ENCODE results near the gene PSME2. TPM values are rescaled to one million over a fixed set of nuclear protein-coding genes. Genes with fewer than 3 reads are reported as not detected.

PSME2 gene
- total and polyA plus RNA-seq, 2 of the 13 experiments (the other 11 are each of a cell fraction or from before 2014, with no cell fraction given) = 332 to 716 TPM

DNA sequence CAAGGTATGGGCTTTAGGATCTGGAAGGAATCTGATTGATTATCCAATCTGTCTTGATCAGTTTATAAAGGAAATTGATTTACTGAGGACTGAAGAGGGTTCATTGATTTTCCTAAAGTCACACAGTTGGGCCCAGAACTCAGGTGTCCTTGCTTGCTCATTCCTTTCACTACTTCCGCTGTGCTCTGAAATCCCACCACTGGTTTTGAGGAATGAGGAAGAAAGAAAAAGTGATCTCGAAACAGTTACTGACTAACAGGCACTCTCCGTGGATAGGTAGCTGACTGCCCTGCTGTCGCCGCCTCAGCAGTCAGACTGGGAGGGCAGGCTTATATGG is 16.1 kb downstream of the PSME2 start, which contains the start of gene FITM1:
Gene FITM1 (plus strand): TSS at position 280 of the 337 bp plus-strand sequence. CDS start 905 bp downstream, outside the sequence.
- no peaks in the 10 kb centered on the region for H3K9me3 ChIP-seq (ENCODE audit: low read length)
- peak within 1 kb of the TSS in 1 of 3 experiments; percentile 2; a peak in 1 of 6 replicates for H3K4me3 ChIP-seq (replicated peaks in 1 of 3; ENCODE audit: insufficient read depth in 1 of 3, low read depth in 2 of 3, low read length in 3 of 3)
- BruUV-seq (replicated peaks) = no TSS peak
- ATAC-seq = peak; percentile 2
- H3K27ac ChIP-seq (ENCODE audit: extremely low read length, insufficient read depth, low read length) = peak within 1 kb of the TSS; percentile 48
- CTCF ChIA-PET (ENCODE audit: low intra/inter-chr PET ratio, low total read pairs) = no interaction called here
- DNase-seq (ENCODE audit: low spot score) = no peak
- in situ Hi-C loops (cut with HindIII; ENCODE audit: extremely low pct_ligation_motif_present, low pct_unique_long_range_greater_than_20kb) = loop anchor here (25.0 kb wide), 1 partner anchor 818 kb away; the partner anchor contains the start of genes BCL2L2, PABPN1 and PPP1R3E
- H3K9ac ChIP-seq (ENCODE audit: insufficient read depth, low read depth, low read length) = peak within 1 kb of the TSS; percentile 11
- POLR2A ChIA-PET = interaction anchor here (0.7 to 22.7 kb wide), 7 partner anchors 10 to 58 kb away, joined by 3 to 977 read pairs (median 5); partner anchors contain the start of genes DCAF11, EMC9, IPO4 and IRF9
- H2AFZ ChIP-seq (ENCODE audit: low read length) = no peak within 1 kb of the TSS
- H4K20me1 ChIP-seq (ENCODE audit: insufficient read depth, low read length) = no peaks in the 10 kb centered on the region
- H3K79me2 ChIP-seq (ENCODE audit: insufficient read depth, low read length) = no peaks in the 10 kb centered on the region
- WGBS (ENCODE audit: low lambda C conversion rate) = 97% methylated on average over 5 of the region's 5 CpGs
- H3K36me3 ChIP-seq (replicated peaks in 1 of 2; ENCODE audit: control insufficient read depth in 1 of 2, insufficient read depth in 2 of 2, low read length in 2 of 2) = no peaks in the 10 kb centered on the region
- FAIRE-seq = no peak
- no peaks in the 10 kb centered on the region for H3K27me3 ChIP-seq (ENCODE audit: control insufficient read depth in 1 of 2, insufficient read depth in 2 of 2, low read length in 2 of 2)
- intact Hi-C loops (cut with micrococcal nuclease; ENCODE audit: unreplicated experiment) = no loop called here
- H3K4me1 ChIP-seq (ENCODE audit: insufficient read depth, low read length) = peaks cover 49% of the 10 kb centered on the region
- H3K4me2 ChIP-seq (ENCODE audit: low read depth, low read length) = peak within 1 kb of the TSS; percentile 12
- TF ChIP-seq KAT2B (IDR thresholded peaks at IDR 0.05; ENCODE audit: borderline replicate concordance, low read depth, low read length) = peak; percentile 36; the same call in 1 of the 2 replicates
- TF ChIP-seq CREB1 (IDR thresholded peaks at IDR 0.05) = no peak
- no peak for TF ChIP-seq CREB1 (CRISPR knock-in tag; IDR thresholded peaks at IDR 0.05)
- TF ChIP-seq STAT5B (CRISPR knock-in tag; IDR thresholded peaks at IDR 0.05) = no peak
- TF ChIP-seq ZNF230 (CRISPR knock-in tag; IDR thresholded peaks at IDR 0.05) = no peak
- no peak for TF ChIP-seq CC2D1A (CRISPR knock-in tag; IDR thresholded peaks at IDR 0.05)
- no peak for TF ChIP-seq HNRNPUL1 (IDR thresholded peaks at IDR 0.05; ENCODE audit: low read depth, low read length)
- TF ChIP-seq, protein P1, sequence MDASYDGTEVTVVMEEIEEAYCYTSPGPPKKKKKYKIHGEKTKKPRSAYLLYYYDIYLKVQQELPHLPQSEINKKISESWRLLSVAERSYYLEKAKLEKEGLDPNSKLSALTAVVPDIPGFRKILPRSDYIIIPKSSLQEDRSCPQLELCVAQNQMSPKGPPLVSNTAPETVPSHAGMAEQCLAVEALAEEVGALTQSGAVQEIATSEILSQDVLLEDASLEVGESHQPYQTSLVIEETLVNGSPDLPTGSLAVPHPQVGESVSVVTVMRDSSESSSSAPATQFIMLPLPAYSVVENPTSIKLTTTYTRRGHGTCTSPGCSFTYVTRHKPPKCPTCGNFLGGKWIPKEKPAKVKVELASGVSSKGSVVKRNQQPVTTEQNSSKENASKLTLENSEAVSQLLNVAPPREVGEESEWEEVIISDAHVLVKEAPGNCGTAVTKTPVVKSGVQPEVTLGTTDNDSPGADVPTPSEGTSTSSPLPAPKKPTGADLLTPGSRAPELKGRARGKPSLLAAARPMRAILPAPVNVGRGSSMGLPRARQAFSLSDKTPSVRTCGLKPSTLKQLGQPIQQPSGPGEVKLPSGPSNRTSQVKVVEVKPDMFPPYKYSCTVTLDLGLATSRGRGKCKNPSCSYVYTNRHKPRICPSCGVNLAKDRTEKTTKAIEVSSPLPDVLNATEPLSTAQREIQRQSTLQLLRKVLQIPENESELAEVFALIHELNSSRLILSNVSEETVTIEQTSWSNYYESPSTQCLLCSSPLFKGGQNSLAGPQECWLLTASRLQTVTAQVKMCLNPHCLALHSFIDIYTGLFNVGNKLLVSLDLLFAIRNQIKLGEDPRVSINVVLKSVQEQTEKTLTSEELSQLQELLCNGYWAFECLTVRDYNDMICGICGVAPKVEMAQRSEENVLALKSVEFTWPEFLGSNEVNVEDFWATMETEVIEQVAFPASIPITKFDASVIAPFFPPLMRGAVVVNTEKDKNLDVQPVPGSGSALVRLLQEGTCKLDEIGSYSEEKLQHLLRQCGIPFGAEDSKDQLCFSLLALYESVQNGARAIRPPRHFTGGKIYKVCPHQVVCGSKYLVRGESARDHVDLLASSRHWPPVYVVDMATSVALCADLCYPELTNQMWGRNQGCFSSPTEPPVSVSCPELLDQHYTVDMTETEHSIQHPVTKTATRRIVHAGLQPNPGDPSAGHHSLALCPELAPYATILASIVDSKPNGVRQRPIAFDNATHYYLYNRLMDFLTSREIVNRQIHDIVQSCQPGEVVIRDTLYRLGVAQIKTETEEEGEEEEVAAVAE (CRISPR knock-in tag; IDR thresholded peaks at IDR 0.05; ENCODE audit: borderline replicate concordance) = 0 out of 2 replicates have a peak, but pooled peaks have one; percentile 3
- TF ChIP-seq SALL1 (CRISPR knock-in tag; IDR thresholded peaks at IDR 0.05) = no peak
- no peak for TF ChIP-seq HMG20B (CRISPR knock-in tag; conservative IDR thresholded peaks at IDR 0.05)
- peak; percentile 59; the same call in 1 of the 2 replicates for TF ChIP-seq NFIB (CRISPR knock-in tag; IDR thresholded peaks at IDR 0.05; ENCODE audit: borderline replicate concordance)
- TF ChIP-seq ZNF629 (CRISPR knock-in tag; conservative IDR thresholded peaks at IDR 0.05) = no peak
- 0 out of 2 replicates have a peak, but pooled peaks have one; percentile 91 for TF ChIP-seq MZF1 (CRISPR knock-in tag; IDR thresholded peaks at IDR 0.05; ENCODE audit: borderline replicate concordance)
- 0 out of 2 replicates have a peak, but pooled peaks have one; percentile 4 for TF ChIP-seq ZNF607 (CRISPR knock-in tag; IDR thresholded peaks at IDR 0.05; ENCODE audit: borderline replicate concordance)
- TF ChIP-seq ZNF777 (CRISPR knock-in tag; IDR thresholded peaks at IDR 0.05) = no peak
- TF ChIP-seq, protein P2, sequence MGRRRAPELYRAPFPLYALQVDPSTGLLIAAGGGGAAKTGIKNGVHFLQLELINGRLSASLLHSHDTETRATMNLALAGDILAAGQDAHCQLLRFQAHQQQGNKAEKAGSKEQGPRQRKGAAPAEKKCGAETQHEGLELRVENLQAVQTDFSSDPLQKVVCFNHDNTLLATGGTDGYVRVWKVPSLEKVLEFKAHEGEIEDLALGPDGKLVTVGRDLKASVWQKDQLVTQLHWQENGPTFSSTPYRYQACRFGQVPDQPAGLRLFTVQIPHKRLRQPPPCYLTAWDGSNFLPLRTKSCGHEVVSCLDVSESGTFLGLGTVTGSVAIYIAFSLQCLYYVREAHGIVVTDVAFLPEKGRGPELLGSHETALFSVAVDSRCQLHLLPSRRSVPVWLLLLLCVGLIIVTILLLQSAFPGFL (CRISPR knock-in tag; IDR thresholded peaks at IDR 0.05) = no peak
- TF ChIP-seq, protein P3, sequence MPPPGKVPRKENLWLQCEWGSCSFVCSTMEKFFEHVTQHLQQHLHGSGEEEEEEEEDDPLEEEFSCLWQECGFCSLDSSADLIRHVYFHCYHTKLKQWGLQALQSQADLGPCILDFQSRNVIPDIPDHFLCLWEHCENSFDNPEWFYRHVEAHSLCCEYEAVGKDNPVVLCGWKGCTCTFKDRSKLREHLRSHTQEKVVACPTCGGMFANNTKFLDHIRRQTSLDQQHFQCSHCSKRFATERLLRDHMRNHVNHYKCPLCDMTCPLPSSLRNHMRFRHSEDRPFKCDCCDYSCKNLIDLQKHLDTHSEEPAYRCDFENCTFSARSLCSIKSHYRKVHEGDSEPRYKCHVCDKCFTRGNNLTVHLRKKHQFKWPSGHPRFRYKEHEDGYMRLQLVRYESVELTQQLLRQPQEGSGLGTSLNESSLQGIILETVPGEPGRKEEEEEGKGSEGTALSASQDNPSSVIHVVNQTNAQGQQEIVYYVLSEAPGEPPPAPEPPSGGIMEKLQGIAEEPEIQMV (CRISPR knock-in tag; IDR thresholded peaks at IDR 0.05; ENCODE audit: low read depth) = 0 out of 2 replicates have a peak, but pooled peaks have one; percentile 9
- TF ChIP-seq, protein P4, sequence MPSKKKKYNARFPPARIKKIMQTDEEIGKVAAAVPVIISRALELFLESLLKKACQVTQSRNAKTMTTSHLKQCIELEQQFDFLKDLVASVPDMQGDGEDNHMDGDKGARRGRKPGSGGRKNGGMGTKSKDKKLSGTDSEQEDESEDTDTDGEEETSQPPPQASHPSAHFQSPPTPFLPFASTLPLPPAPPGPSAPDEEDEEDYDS (CRISPR knock-in tag; IDR thresholded peaks at IDR 0.05) = no peak
